Breast epithelium (tissue), 4 donors: Measurements from ENCODE around the gene WDR18. TPM values are rescaled to one million over a fixed set of nuclear protein-coding genes. Genes with fewer than 3 reads are reported as not detected.

Source experiments
- DNase-seq, 2 donors: peaks; one replicate each; pipeline ENCODE4 v3.0.0-alpha.2; 2019; ENCODE audit warnings: low spot score in 2 of 2
- H3K27ac ChIP-seq, 2 donors: fragments of 200-600 bp; sonication (generic) in 1 of 2; one replicate each; pipeline ENCODE4 v1.5.1; 2016 to 2019; ENCODE audit warnings: mild to moderate bottlenecking in 1 of 2
- H3K27me3 ChIP-seq, 2 donors: fragments of 200-600 bp; sonication (generic) in 1 of 2; one replicate each; pipeline versions ENCODE4 v1.5.1 to v1.6.0; 2017 to 2019; ENCODE audit warnings: control low read depth in 1 of 2, mild to moderate bottlenecking in 1 of 2
- H3K36me3 ChIP-seq: fragments of 200-600 bp; one replicate; pipeline ENCODE4 v1.5.1; 2019
- H3K4me1 ChIP-seq, 2 donors: fragments of 200-600 bp; sonication (generic); one replicate each; pipeline ENCODE4 v1.5.1; 2016 to 2019; ENCODE audit warnings: control low read depth in 1 of 2
- H3K4me3 ChIP-seq, 3 donors: fragments of 200-600 bp; sonication (generic); 1 replicate in 2 of 3; 2 replicates in 1 of 3; pipeline ENCODE4 v1.5.1; 2016 to 2019; ENCODE audit warnings: mild to moderate bottlenecking in 3 of 3, moderate library complexity in 2 of 3
- H3K9me3 ChIP-seq, 2 donors: fragments of 200-600 bp; sonication (generic) in 1 of 2; one replicate each; pipeline ENCODE4 v1.5.1; 2016 to 2019; ENCODE audit warnings: control low read depth in 1 of 2
- POLR2A ChIP-seq: fragments of 450-650 bp; IDR thresholded peaks from one replicate; pipeline ENCODE4 v1.6.1; 2016; ENCODE audit warnings: antibody characterized with exemption, mild to moderate bottlenecking, moderate library complexity
- POLR2AphosphoS5 ChIP-seq, 3 donors: sonication (generic); formaldehyde crosslinking; IDR thresholded peaks; one replicate each; pipeline ENCODE4 v1.6.1; 2017; ENCODE audit warnings: antibody characterized with exemption in 3 of 3
- intact Hi-C: fragments of 100-400 bp; cut with DNase I; formaldehyde crosslinking; loops from one replicate; pipeline ENCODE4 v1.15.1; 2023; ENCODE audit warnings: low total_unique reads
- total RNA-seq, 3 donors: library from RNA; depleted of rRNA; stranded (reverse); fragments of >200 nt; gene quantifications; one replicate each; pipeline ENCODE4 v1.1.0, GENCODE V29; 2016
- TF ChIP-seq, protein P1 (sequence below), 3 donors: fragments of 450-650 bp; IDR thresholded peaks; one replicate each; pipeline ENCODE4 v1.5.1; 2016 to 2017; ENCODE audit warnings: antibody characterized with exemption in 3 of 3, mild to moderate bottlenecking in 3 of 3, moderate library complexity in 3 of 3

The WDR18 gene
- total RNA-seq, 3 donors from 2014 or later = 19.2 to 69.2 (median 49.8) TPM

DNA sequence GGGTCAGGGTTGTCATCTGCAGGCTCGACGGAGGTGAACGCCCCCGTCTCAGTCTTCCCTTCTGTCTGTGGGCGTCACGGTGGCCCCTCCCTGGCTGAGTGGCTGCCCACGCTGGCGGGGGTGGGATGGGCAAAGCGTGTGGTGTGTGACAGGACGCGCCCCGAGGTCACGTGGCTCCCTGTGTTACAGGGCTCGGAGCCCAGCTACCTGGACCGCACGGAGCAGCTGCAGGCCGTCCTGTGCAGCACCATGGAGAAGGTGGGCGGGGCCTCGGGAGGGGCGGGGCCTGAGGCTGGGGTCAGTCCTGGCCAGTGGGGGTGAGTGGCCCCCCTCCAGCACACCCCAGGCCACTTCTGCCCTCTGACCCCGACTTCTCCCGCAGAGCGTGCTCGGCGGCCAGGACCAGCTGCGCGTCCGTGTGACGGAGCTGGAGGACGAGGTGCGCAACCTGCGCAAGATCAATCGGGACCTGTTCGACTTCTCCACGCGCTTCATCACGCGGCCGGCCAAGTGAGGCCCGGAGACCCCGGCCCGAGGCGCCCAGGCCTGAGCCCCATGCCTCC, 9.8 kb downstream of the WDR18 start:
- Histone ChIP-seq H3K4me3 (no peak overlapping the region), H3K4me1 (no peaks in the 10 kb centered on the region), H3K9me3 (no peaks in the 10 kb centered on the region), H3K27ac (no peak overlapping the region), H3K36me3 (no peaks in the 10 kb centered on the region), H3K27me3 (peaks cover 2 to 35% of the 10 kb centered on the region in 2 donors)
- intact Hi-C loops = loop anchor here (10.0 kb wide), 1 partner anchor 219 kb away; no protein-coding TSS in a partner anchor
- TF ChIP-seq, protein P1, sequence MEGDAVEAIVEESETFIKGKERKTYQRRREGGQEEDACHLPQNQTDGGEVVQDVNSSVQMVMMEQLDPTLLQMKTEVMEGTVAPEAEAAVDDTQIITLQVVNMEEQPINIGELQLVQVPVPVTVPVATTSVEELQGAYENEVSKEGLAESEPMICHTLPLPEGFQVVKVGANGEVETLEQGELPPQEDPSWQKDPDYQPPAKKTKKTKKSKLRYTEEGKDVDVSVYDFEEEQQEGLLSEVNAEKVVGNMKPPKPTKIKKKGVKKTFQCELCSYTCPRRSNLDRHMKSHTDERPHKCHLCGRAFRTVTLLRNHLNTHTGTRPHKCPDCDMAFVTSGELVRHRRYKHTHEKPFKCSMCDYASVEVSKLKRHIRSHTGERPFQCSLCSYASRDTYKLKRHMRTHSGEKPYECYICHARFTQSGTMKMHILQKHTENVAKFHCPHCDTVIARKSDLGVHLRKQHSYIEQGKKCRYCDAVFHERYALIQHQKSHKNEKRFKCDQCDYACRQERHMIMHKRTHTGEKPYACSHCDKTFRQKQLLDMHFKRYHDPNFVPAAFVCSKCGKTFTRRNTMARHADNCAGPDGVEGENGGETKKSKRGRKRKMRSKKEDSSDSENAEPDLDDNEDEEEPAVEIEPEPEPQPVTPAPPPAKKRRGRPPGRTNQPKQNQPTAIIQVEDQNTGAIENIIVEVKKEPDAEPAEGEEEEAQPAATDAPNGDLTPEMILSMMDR (IDR thresholded peaks at IDR 0.05) = no peak
- TF ChIP-seq POLR2A = no peak
- no peak for TF ChIP-seq POLR2AphosphoS5 (IDR thresholded peaks at IDR 0.05)
- DNase-seq = no peak

- Histone ChIP-seq H3K27me3 (peaks cover 2 to 41% of the 10 kb centered on the region in 2 donors), H3K36me3 (no peaks in the 10 kb centered on the region), H3K4me1 (no peaks in the 10 kb centered on the region), H3K9me3 (no peaks in the 10 kb centered on the region), H3K27ac (no peak overlapping the region), H3K4me3 (no peak overlapping the region)
- TF ChIP-seq POLR2AphosphoS5 (IDR thresholded peaks at IDR 0.05) (no peak), POLR2A (no peak)
- TF ChIP-seq, protein P1 (IDR thresholded peaks at IDR 0.05) = no peak
- no peak for DNase-seq
- intact Hi-C loops = loop anchor here (10.0 kb wide), 1 partner anchor 220 kb away; no protein-coding TSS in a partner anchor
Measured at GRCh38 chr19:994516-994915, 10.4 kb downstream of the WDR18 start.

GRCh38 chr19:995051-995827, 11.1 kb downstream of the WDR18 start:
- Histone ChIP-seq H3K9me3 (no peaks in the 10 kb centered on the region), H3K4me1 (no peaks in the 10 kb centered on the region), H3K27me3 (peaks cover 5 to 48% of the 10 kb centered on the region in 2 donors), H3K36me3 (no peaks in the 10 kb centered on the region), H3K27ac (no peak overlapping the region), H3K4me3 (no peak overlapping the region)
- intact Hi-C loops = loop anchor here (10.0 kb wide), 1 partner anchor 220 kb away; no protein-coding TSS in a partner anchor
- DNase-seq = no peak
- TF ChIP-seq, protein P1 (IDR thresholded peaks at IDR 0.05) = no peak
- no peak for TF ChIP-seq POLR2A
- TF ChIP-seq POLR2AphosphoS5 (IDR thresholded peaks at IDR 0.05) = no peak

GRCh38 chr19:996051-996838, 12.1 kb downstream of the WDR18 start:
- peak in 1 of 2 donors; percentile 47 for DNase-seq
- Histone ChIP-seq H3K36me3 (no peaks in the 10 kb centered on the region), H3K9me3 (no peaks in the 10 kb centered on the region), H3K27me3 (peaks cover 10 to 57% of the 10 kb centered on the region in 2 donors), H3K4me3 (peak overlapping the region in 2 of 3 donors; percentile 0 to 25), H3K4me1 (no peaks in the 10 kb centered on the region), H3K27ac (no peak overlapping the region)
- intact Hi-C loops = loop anchor here (10.0 kb wide), 1 partner anchor 221 kb away; no protein-coding TSS in a partner anchor
- TF ChIP-seq, protein P1 (IDR thresholded peaks at IDR 0.05) = no peak
- TF ChIP-seq POLR2A (no peak), POLR2AphosphoS5 (IDR thresholded peaks at IDR 0.05) (peak in 1 of 3 donors; percentile 6)
